Heart left ventricle (tissue), 13 donors: Measurements from ENCODE around the gene AK1.

ENCODE experiments used
- POLR2A ChIP-seq, 2 donors: fragments of 450-650 bp; IDR thresholded peaks; one replicate each; pipeline ENCODE4 v1.6.1; 2017; ENCODE audit warnings: antibody characterized with exemption in 2 of 2, mild to moderate bottlenecking in 2 of 2, moderate library complexity in 2 of 2
- TF ChIP-seq, protein P1 (sequence below), 12 donors: fragments of 200-600 bp; sonication (generic) in 4 of 12; IDR thresholded peaks; one replicate each; pipeline versions ENCODE4 v1.5.0 to v1.8.0; 2018 to 2022; ENCODE audit warnings: antibody characterized with exemption in 12 of 12, mild to moderate bottlenecking in 5 of 12
- donor health status: ischemic (EF 13 %, LVEDD 7.1; RV severe dilation, severe dysfunction).
- donor health status: DM: no; HTN: yes; CAD: no.
- donor health status: DM: no; HTN: no; CAD: no.
- donor health status: ischemic (EF 25% LVEDD 6.9; RV normal size, moderate dysfunction).
- donor health status: ischemic (EF 25% LVEDD 5.7; RV mildly dilated, moderate dysfunction).
- donor health status: ischemic (EF 35%, LVEDD 5.7; RV mildly dilated, moderate dysfunction).
- donor health status: nonischemic (EF 11% LVEDD 7.7; RV severe dilation, severe dysfunction).
- donor health status: DM: yes; HTN: yes; CAD: no.
- donor health status: PGD.
- donor health status: ischemic (EF 29% LVEDD 5.4; RV normal size, mild dysfunction).
- donor health status: nonischemic (EF 23%, LVEDD 6.1; RV moderate dilation, normal function).

DNA sequence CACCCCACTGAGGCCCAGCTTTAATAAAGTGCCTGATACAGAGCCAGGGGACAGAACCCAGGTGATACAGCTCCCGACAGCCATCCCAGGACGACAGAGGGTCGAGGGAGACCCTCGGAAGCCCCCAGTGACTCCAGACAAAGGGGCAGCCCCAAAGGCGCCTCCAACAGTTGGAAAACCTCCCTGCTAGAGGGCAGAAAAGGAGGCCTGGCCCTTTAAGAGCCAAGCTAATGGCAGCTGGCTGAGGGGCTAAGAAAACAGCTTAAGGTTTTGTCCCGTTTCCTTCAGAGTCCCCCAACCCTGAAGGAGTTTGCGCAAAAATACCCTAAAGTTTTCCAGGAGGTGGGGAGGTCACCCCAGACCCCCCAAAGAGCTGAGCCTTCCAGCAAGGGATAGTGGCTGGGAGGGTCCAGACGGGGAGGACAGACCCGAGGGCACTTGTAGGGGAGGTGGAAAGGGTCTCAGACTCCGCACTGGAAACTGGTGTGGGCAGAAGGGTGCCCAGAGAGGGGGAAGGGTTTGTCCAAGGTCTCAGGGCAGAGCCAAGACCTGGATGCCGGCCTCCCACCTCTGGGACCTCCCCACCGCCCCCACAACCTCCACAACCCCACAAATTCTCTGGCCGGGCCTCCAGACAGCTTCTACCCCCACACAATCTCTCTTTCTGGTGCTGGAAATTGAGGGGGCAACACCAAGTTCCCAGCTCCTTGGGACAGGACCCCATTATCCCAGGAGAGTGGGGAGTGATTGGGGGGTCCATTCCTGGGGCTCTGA, 8.2 kb upstream of the AK1 start:
- TF ChIP-seq, protein P1, sequence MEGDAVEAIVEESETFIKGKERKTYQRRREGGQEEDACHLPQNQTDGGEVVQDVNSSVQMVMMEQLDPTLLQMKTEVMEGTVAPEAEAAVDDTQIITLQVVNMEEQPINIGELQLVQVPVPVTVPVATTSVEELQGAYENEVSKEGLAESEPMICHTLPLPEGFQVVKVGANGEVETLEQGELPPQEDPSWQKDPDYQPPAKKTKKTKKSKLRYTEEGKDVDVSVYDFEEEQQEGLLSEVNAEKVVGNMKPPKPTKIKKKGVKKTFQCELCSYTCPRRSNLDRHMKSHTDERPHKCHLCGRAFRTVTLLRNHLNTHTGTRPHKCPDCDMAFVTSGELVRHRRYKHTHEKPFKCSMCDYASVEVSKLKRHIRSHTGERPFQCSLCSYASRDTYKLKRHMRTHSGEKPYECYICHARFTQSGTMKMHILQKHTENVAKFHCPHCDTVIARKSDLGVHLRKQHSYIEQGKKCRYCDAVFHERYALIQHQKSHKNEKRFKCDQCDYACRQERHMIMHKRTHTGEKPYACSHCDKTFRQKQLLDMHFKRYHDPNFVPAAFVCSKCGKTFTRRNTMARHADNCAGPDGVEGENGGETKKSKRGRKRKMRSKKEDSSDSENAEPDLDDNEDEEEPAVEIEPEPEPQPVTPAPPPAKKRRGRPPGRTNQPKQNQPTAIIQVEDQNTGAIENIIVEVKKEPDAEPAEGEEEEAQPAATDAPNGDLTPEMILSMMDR (IDR thresholded peaks at IDR 0.05) = no peak
- no peak for TF ChIP-seq POLR2A (IDR thresholded peaks at IDR 0.05)
